PFSK-1 (cell line): ENCODE measurements around the gene SCRN2.

Experiments used
- POLR2AphosphoS5 ChIP-seq: IDR thresholded peaks from 2 replicates; pipeline ENCODE4 v1.6.1; 2012; ENCODE audit warnings: low read depth, mild to moderate bottlenecking, control low read depth, low read length, moderate library complexity
- REST ChIP-seq, 2 experiments: IDR thresholded peaks; 2 replicates each; pipeline versions ENCODE4 v1.6.1 to v1.8.0; 2011 to 2012; ENCODE audit warnings: low read depth in 2 of 2, low read length in 2 of 2, control low read depth in 1 of 2, inconsistent platforms in 1 of 2, mild to moderate bottlenecking in 1 of 2, moderate library complexity in 1 of 2; ENCODE audit not compliant: insufficient read depth in 1 of 2

GRCh38 chr17:47884427-47884740 is 43.3 kb upstream of the SCRN2 start:
- TF ChIP-seq POLR2AphosphoS5 (no peak), REST (IDR thresholded peaks at IDR 0.05; ENCODE audit: insufficient read depth in 1 of 2, low read depth in 2 of 2, low read length in 2 of 2) (no peak)
